GM19397 (cell line): ENCODE data around the gene BCL6B.
"Not testable (repeated sequence)": the region's sequence is repeated elsewhere in the genome, so short reads cannot be mapped to it uniquely, and the experiment has no call there.

ENCODE experiments used
- ATAC-seq: cut with Tn5 transposase; IDR thresholded peaks from one replicate; pipeline ENCODE4 v1.9.1; 2021; ENCODE audit warnings: mild to moderate bottlenecking, moderate library complexity; ENCODE audit not compliant: unreplicated experiment

The BCL6B gene

DNA sequence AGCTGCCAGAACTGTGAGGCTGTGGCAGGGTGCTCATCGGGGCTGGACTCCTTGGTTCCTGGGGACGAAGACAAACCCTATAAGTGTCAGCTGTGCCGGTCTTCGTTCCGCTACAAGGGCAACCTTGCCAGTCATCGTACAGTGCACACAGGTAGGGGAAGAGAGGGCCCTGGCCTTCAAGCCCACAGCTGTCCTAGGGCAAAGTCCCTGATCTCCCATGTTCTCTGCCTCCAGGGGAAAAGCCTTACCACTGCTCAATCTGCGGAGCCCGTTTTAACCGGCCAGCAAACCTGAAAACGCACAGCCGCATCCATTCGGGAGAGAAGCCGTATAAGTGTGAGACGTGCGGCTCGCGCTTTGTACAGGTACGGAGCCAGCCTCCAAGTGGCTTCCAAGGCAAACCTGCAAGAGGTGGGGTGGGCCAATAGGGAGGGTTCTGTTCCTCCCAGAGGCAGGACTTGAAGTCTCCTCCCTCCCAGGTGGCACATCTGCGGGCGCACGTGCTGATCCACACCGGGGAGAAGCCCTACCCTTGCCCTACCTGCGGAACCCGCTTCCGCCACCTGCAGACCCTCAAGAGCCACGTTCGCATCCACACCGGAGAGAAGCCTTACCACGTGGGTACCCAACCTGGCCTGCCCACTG lies 3.7 kb downstream of the BCL6B start:
- no peak for ATAC-seq

DNA sequence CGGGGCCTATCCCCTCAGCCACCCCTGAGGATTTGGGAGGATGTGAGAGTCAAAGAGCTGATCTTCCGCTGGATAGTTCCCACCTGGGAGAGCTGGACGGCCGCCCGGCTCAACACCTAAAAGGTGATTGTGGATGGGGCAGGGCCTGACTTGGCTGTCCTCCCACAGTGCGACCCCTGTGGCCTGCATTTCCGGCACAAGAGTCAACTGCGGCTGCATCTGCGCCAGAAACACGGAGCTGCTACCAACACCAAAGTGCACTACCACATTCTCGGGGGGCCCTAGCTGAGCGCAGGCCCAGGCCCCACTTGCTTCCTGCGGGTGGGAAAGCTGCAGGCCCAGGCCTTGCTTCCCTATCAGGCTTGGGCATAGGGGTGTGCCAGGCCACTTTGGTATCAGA lies 4.5 kb downstream of the BCL6B start:
- no peak for ATAC-seq

DNA sequence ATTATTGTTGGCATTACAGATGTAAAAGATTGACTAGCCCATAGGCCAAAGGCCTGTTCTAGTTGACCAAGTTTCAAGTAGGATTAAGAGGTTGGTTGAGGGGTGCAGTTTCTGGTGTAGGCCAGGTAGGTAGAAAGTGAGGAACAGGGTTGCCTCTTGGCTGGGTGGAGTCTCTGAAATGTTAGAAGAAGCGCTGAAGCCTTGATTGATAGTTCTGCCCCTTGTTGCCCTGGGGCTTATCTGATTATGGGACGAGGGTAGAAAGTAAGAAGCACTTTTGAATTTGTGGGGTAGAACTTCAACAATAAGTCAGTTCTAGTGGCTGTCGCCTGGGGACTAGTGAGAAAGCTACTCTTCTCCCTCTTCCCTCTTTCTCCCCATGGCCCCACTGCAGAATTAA lies 6.2 kb downstream of the BCL6B start:
- no peak for ATAC-seq

- no peak for ATAC-seq
Measured at GRCh38 chr17:7029659-7030058, 6.8 kb downstream of the BCL6B start.

GRCh38 chr17:7034955-7035590 lies 12.2 kb downstream of the BCL6B start:
- ATAC-seq = peak; percentile 6

DNA sequence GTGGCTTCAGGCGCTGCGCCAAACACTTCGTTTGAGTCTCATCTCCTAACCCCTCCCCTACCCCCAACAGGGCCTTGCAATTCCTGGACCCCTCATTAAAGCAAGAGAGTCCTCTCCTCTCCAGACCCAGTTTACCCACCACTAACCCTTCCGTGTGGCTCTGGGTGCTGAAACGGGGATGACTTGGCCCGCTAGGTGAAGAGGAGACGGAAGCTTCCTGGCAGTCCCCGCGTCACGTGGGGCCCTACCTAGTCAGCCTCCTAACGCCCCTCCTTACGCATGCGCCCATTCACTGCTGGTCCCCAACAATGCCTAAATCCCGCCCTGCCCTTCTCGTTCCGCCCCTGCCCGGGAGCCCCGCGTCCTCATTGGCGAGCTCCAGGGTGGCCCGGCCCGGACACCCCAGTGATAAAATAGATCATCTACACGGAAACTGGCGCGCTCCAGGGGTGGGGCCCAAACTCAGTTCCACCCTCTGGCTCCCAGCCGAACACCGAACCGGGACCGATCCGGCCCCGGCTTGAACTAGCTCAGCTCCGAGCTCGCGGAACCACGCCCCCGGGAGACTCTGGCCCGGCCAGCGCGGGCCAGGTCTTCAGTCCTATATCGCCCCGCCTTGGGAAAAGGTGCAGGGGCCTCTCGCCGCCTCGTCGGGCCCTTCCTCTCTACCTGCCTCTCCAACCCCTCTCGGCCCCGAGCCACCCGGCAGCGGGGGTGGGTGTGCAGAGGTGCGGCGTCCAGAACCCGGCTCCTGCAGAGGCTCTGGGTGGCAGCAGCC lies 12.9 kb downstream of the BCL6B start, which contains the start of gene SLC16A13:
Gene SLC16A13, plus strand, starts transcription at position 425 of the 778 bp plus-strand sequence. CDS start 368 bp downstream, outside the sequence.
- ATAC-seq = peak; percentile 93

GRCh38 chr17:7038025-7038862 lies 15.4 kb downstream of the BCL6B start:
- ATAC-seq = no peak

DNA sequence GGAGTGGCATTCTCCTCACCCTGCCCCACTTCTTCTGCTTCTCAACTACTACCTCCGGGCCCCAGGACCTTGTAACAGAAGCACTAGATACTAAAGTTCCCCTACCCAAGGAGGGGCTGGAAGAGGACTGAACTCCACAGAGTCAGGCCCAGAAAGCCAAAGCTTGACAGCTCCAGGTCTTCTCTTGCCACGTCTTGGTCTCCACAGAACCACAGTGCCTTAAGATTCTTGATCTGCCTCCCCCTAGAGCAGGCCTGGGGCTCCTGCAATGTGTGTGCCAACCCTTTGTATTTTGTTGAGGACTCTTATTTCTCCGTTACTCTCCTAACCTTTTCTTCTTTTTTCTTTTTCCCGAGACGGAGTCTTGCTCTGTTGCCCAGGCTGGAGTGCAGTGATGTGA lies 17.0 kb downstream of the BCL6B start:
- ATAC-seq = no peak

GRCh38 chr17:7041607-7042500 lies 19.0 kb downstream of the BCL6B start:
- ATAC-seq = no peak

- no peak for ATAC-seq
Measured at GRCh38 chr17:7042501-7043181, 19.8 kb downstream of the BCL6B start.

GRCh38 chr17:7043182-7043496 lies 20.3 kb downstream of the BCL6B start:
- no peak for ATAC-seq

DNA sequence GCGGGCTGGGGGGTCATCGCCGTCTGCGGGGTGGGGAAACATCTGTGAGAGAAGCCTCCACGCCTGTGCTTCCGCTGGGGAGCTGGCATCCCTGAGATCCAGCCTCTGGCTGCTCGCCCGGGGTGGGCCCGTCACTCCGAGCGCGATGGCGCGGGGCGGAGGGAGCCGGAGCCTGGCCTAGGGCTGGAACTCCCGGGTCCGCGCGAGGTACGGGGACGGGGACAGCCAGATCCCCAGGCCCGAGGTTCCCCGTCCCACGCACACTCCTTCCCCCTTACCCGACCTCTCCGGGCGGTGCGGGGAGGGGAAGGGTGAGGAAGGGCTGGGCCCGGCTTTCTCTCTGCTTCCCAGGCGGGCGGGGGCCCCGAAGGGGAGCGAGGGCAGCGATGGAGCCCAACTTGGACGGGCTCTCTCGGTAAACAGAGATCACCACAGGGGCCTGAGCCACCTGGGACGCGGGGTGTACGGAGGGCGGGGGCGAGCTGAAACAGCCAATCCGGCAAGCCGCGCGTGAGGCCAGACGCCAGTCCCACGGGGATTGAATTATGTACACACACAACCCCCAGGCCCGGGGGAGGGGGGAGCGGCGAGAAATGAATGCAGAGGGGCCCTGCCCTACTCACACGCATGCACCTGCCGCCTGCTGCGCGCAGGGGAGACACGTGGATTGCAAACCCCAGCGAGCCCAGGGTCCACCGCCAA lies 20.8 kb downstream of the BCL6B start, which contains the start of gene SLC16A11:
Gene SLC16A11, minus strand, starts transcription at position 596 of the 702 bp plus-strand sequence. Its CDS starts 579 bp downstream, at position 17.
- no peak for ATAC-seq

- ATAC-seq = no peak
Measured at GRCh38 chr17:7045492-7046126, 22.8 kb downstream of the BCL6B start.

- ATAC-seq = no peak
Measured at GRCh38 chr17:7046127-7046724, 23.4 kb downstream of the BCL6B start.

- not testable (repeated sequence) for ATAC-seq
Measured at GRCh38 chr17:7046725-7047397, 24.0 kb downstream of the BCL6B start.

GRCh38 chr17:7047566-7047965 lies 24.7 kb downstream of the BCL6B start:
- ATAC-seq = no peak

DNA sequence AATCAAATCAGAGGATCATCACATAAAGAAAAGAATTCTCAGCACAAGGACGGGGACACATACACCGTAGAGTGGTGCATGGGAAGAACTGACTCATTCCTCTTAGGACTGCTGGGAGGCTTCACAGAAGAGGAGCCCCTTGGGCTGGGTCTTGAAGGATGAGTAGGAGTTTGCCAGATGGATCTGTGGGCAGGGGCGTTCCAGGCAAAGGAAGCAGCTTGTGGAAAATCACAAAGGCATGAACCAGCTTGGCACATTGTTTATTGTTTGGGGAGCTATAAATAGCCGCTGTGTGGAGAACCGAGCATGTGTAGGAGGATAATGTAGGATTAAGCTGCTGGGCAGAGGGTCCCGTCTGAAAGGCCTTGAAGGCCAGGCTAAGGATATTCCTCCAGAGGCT lies 26.1 kb downstream of the BCL6B start:
- ATAC-seq = no peak
